GM23338 (cell line): Measurements from ENCODE around the gene CRK. TPM values are rescaled to one million over a fixed set of nuclear protein-coding genes. Genes with fewer than 3 reads are reported as not detected.

ENCODE experiments used
- ATAC-seq: fragments of 200-7000 bp; cut with Tn5 transposase; 3 replicates; pipeline ENCODE4 v1.9.1; 2020
- DNase-seq: peaks from one replicate; pipeline ENCODE4 v3.0.0-alpha.2; 2015; ENCODE audit warnings: low spot score
- H2AFZ ChIP-seq: fragments of 200-600 bp; sonication (generic); 2 replicates; pipeline ENCODE4 v1.8.0; 2016; ENCODE audit warnings: antibody characterized with exemption, mild to moderate bottlenecking, moderate library complexity
- H3F3A ChIP-seq: fragments of 200-600 bp; sonication (generic); replicated peaks from 2 replicates; pipeline ENCODE4 v1.8.0; 2017; ENCODE audit warnings: antibody characterized with exemption, mixed run types, low read depth
- H3K27ac ChIP-seq: fragments of 200-600 bp; sonication (generic); 2 replicates; pipeline ENCODE4 v1.6.1; 2016; ENCODE audit warnings: low read depth
- H3K27me3 ChIP-seq: fragments of 200-600 bp; sonication (generic); 2 replicates; pipeline ENCODE4 v1.8.0; 2016; ENCODE audit warnings: mild to moderate bottlenecking, mixed run types, moderate library complexity; ENCODE audit not compliant: insufficient read depth
- H3K36me3 ChIP-seq: fragments of 200-600 bp; sonication (generic); 2 replicates; pipeline ENCODE4 v1.8.0; 2016; ENCODE audit warnings: mild to moderate bottlenecking; ENCODE audit not compliant: insufficient read depth
- H3K4me1 ChIP-seq: fragments of 200-600 bp; sonication (generic); 2 replicates; pipeline ENCODE4 v1.8.0; 2016; ENCODE audit warnings: mild to moderate bottlenecking, moderate library complexity; ENCODE audit not compliant: insufficient read depth
- H3K4me2 ChIP-seq: fragments of 200-600 bp; sonication (generic); 2 replicates; pipeline ENCODE4 v1.7.1; 2017; ENCODE audit warnings: mixed run types
- H3K4me3 ChIP-seq: fragments of 200-600 bp; sonication (generic); 2 replicates; pipeline ENCODE4 v1.6.1; 2016; ENCODE audit warnings: mixed run types
- H3K79me2 ChIP-seq: fragments of 200-600 bp; sonication (generic); replicated peaks from 2 replicates; pipeline ENCODE4 v1.8.0; 2017; ENCODE audit warnings: mild to moderate bottlenecking; ENCODE audit not compliant: insufficient read depth
- H3K9me2 ChIP-seq: fragments of 200-600 bp; sonication (generic); 2 replicates; pipeline ENCODE4 v1.8.0; 2017; ENCODE audit not compliant: insufficient read depth
- H4K20me1 ChIP-seq: fragments of 200-600 bp; sonication (generic); replicated peaks from 2 replicates; pipeline ENCODE4 v1.8.0; 2017; ENCODE audit warnings: mild to moderate bottlenecking; ENCODE audit not compliant: insufficient read depth
- H3K27ac Mint-ChIP-seq: 2 replicates; pipeline ENCODE4 v1.8.0; 2020; ENCODE audit warnings: inconsistent platforms, mild to moderate bottlenecking, moderate library complexity, mixed read lengths
- H3K27me3 Mint-ChIP-seq: 3 replicates; pipeline ENCODE4 v1.8.0; 2022; ENCODE audit warnings: low read depth, mild to moderate bottlenecking, moderate library complexity, mixed read lengths, inconsistent platforms; ENCODE audit not compliant: insufficient read depth, poor library complexity
- H3K36me3 Mint-ChIP-seq: 3 replicates; pipeline ENCODE4 v1.8.0; 2021; ENCODE audit warnings: low read depth, mild to moderate bottlenecking, inconsistent platforms, moderate library complexity, mixed read lengths
- H3K4me1 Mint-ChIP-seq: 3 replicates; pipeline ENCODE4 v1.8.0; 2020; ENCODE audit warnings: mild to moderate bottlenecking, inconsistent platforms, mixed read lengths
- H3K4me3 Mint-ChIP-seq: 3 replicates; pipeline ENCODE4 v1.8.0; 2021; ENCODE audit warnings: moderate library complexity, mild to moderate bottlenecking, inconsistent platforms, mixed read lengths
- H3K9me3 Mint-ChIP-seq: 3 replicates; pipeline ENCODE4 v1.8.0; 2020; ENCODE audit warnings: moderate library complexity, mild to moderate bottlenecking, inconsistent platforms, mixed read lengths
- CREB1 ChIP-seq: fragments of 250-450 bp; sonication (Bioruptor Pico); IDR thresholded peaks from 2 replicates; pipeline ENCODE4 v1.5.0; 2020; ENCODE audit warnings: low read depth, mild to moderate bottlenecking, moderate library complexity
- EZH2 ChIP-seq: fragments of 200-600 bp; sonication (generic); IDR thresholded peaks from one replicate; pipeline ENCODE4 v1.8.0; 2017; ENCODE audit warnings: antibody characterized with exemption, mild to moderate bottlenecking, low read depth; ENCODE audit not compliant: unreplicated experiment
- EZH2phosphoT487 ChIP-seq: fragments of 200-600 bp; sonication (generic); IDR thresholded peaks from one replicate; pipeline ENCODE4 v1.8.1; 2018; ENCODE audit warnings: antibody characterized with exemption; ENCODE audit not compliant: unreplicated experiment
- JUNB ChIP-seq: IDR thresholded peaks from one replicate; pipeline ENCODE4 v1.6.1; 2016; ENCODE audit warnings: antibody characterized with exemption; ENCODE audit not compliant: unreplicated experiment
- NANOG ChIP-seq: IDR thresholded peaks from 2 replicates; pipeline ENCODE4 v1.6.1; 2016; ENCODE audit warnings: antibody characterized with exemption, borderline replicate concordance
- POLR2AphosphoS5 ChIP-seq: IDR thresholded peaks from 2 replicates; pipeline ENCODE4 v1.6.1; 2016; ENCODE audit warnings: antibody characterized with exemption, low read depth
- STAT1 ChIP-seq: IDR thresholded peaks from one replicate; pipeline ENCODE4 v1.6.1; 2016; ENCODE audit warnings: antibody characterized with exemption; ENCODE audit not compliant: unreplicated experiment
- ZNF114 ChIP-seq: fragments of 250-450 bp; sonication (Bioruptor Pico); IDR thresholded peaks from 2 replicates; pipeline ENCODE4 v1.5.0; 2020; ENCODE audit warnings: mild to moderate bottlenecking, moderate library complexity
- ZNF331 ChIP-seq: fragments of 250-450 bp; sonication (Bioruptor Pico); IDR thresholded peaks from 2 replicates; pipeline ENCODE4 v1.5.0; 2020; ENCODE audit warnings: low read depth, mild to moderate bottlenecking, moderate library complexity
- polyA plus RNA-seq: library from polyadenylated mRNA; unstranded; fragments of >200 nt; fragmentation: Nextera tagmentation; extraction: Ambion mirVana; gene quantifications from 2 replicates; pipeline ENCODE4 v1.2.1, GENCODE V29; 2016
- total RNA-seq: library from RNA; depleted of rRNA; stranded (reverse); fragments of >200 nt; shearing (Covaris generic); gene quantifications from 2 replicates; pipeline ENCODE4 v1.2.3, GENCODE V29; 2014
- TF ChIP-seq, protein P1 (sequence below): IDR thresholded peaks from one replicate; pipeline ENCODE4 v1.6.1; 2018; ENCODE audit warnings: antibody characterized with exemption; ENCODE audit not compliant: unreplicated experiment
- TF ChIP-seq, protein P2 (sequence below), 2 experiments: fragments of 200-600 bp in 1 of 2; sonication (generic) in 1 of 2; conservative IDR thresholded peaks; 2 replicates each; pipeline versions ENCODE4 v1.5.1 to v1.6.1; 2016 to 2017; ENCODE audit warnings: antibody characterized with exemption in 2 of 2, low read depth in 2 of 2, mild to moderate bottlenecking in 2 of 2, moderate library complexity in 1 of 2
- TF ChIP-seq, protein P3 (sequence below): IDR thresholded peaks from 2 replicates; pipeline ENCODE4 v1.6.1; 2016; ENCODE audit warnings: antibody characterized with exemption

Gene CRK
- total and polyA plus RNA-seq, 2 experiments from 2014 or later: 32.6 to 59.8 TPM

DNA sequence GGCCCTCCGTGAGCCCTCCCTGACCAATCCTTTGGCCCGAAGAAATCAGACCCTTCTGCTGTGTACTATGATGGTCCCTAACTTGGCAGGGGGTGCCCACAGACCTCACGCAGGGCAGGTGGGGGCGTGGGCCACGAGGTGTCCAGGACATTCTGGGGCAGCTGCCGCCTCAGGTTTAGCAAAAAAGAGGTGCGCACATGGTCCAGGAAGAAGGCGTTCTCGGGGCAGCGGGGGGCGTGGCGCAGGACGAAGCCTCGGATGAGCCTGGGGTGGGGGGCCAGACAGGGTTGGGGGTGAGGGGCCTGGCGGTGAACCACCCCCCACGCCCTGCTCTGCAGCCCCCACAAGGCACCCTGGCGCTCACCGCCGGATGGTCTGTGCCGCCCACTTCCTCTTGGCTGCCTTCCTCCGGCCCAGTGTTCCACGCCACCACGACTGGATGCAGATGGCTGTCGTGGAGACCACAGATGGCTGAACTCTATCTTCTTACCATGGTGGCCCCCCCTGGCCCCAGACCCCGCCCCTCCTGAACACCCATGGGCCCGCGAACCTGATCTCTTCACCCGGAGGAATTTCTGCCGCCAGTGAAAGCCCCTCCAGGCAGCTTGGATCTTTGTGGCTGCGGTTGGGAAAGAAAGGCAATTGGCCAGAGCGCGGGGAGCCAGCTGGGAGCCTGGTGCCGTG is 14.2 kb upstream of the CRK start (continued):
- TF ChIP-seq, protein P1, sequence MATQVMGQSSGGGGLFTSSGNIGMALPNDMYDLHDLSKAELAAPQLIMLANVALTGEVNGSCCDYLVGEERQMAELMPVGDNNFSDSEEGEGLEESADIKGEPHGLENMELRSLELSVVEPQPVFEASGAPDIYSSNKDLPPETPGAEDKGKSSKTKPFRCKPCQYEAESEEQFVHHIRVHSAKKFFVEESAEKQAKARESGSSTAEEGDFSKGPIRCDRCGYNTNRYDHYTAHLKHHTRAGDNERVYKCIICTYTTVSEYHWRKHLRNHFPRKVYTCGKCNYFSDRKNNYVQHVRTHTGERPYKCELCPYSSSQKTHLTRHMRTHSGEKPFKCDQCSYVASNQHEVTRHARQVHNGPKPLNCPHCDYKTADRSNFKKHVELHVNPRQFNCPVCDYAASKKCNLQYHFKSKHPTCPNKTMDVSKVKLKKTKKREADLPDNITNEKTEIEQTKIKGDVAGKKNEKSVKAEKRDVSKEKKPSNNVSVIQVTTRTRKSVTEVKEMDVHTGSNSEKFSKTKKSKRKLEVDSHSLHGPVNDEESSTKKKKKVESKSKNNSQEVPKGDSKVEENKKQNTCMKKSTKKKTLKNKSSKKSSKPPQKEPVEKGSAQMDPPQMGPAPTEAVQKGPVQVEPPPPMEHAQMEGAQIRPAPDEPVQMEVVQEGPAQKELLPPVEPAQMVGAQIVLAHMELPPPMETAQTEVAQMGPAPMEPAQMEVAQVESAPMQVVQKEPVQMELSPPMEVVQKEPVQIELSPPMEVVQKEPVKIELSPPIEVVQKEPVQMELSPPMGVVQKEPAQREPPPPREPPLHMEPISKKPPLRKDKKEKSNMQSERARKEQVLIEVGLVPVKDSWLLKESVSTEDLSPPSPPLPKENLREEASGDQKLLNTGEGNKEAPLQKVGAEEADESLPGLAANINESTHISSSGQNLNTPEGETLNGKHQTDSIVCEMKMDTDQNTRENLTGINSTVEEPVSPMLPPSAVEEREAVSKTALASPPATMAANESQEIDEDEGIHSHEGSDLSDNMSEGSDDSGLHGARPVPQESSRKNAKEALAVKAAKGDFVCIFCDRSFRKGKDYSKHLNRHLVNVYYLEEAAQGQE: no peak
- no peak for TF ChIP-seq CREB1 (CRISPR knock-in tag)
- no peak for TF ChIP-seq ZNF114 (CRISPR knock-in tag)
- TF ChIP-seq JUNB: no peak
- no peak for TF ChIP-seq EZH2
- no peak for TF ChIP-seq POLR2AphosphoS5
- no peak for TF ChIP-seq STAT1
- no peak for TF ChIP-seq ZNF331
- no peak for TF ChIP-seq NANOG
- TF ChIP-seq, protein P2, sequence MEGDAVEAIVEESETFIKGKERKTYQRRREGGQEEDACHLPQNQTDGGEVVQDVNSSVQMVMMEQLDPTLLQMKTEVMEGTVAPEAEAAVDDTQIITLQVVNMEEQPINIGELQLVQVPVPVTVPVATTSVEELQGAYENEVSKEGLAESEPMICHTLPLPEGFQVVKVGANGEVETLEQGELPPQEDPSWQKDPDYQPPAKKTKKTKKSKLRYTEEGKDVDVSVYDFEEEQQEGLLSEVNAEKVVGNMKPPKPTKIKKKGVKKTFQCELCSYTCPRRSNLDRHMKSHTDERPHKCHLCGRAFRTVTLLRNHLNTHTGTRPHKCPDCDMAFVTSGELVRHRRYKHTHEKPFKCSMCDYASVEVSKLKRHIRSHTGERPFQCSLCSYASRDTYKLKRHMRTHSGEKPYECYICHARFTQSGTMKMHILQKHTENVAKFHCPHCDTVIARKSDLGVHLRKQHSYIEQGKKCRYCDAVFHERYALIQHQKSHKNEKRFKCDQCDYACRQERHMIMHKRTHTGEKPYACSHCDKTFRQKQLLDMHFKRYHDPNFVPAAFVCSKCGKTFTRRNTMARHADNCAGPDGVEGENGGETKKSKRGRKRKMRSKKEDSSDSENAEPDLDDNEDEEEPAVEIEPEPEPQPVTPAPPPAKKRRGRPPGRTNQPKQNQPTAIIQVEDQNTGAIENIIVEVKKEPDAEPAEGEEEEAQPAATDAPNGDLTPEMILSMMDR (conservative IDR thresholded peaks at IDR 0.05; ENCODE audit: low read depth in 2 of 2): no peak
- no peak for TF ChIP-seq EZH2phosphoT487
- TF ChIP-seq, protein P3, sequence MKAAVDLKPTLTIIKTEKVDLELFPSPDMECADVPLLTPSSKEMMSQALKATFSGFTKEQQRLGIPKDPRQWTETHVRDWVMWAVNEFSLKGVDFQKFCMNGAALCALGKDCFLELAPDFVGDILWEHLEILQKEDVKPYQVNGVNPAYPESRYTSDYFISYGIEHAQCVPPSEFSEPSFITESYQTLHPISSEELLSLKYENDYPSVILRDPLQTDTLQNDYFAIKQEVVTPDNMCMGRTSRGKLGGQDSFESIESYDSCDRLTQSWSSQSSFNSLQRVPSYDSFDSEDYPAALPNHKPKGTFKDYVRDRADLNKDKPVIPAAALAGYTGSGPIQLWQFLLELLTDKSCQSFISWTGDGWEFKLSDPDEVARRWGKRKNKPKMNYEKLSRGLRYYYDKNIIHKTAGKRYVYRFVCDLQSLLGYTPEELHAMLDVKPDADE: no peak

DNA sequence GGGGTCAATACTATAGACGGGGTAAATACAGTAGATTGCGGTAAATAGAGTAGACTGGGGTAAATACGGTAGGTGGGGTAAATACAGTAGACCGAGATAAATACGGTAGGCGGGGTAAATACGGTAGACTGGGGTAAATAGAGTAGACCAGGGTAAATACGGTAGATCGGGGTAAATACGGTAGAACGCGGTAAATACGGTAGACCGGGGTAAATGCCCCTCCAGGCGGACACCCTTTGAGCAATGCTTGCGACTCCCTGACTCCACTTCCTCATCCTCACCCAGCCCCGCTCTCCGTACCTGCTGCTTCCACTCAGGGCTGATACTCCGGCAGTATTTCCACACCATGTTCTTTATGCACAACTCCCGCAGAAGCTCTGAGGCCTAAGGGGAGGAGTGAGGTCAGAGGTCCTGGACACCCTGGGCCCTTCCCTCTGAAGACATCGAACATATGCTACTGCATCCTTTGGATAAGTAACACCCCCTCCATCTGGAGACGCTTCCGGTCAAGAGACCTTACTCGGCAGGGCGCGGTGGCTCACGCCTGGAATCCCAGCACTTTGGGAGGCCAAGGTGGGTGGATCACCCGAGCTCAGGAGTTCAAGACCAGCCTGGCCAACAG is 13.3 kb upstream of the CRK start:
- Histone ChIP-seq H3K79me2 (no peaks in the 10 kb centered on the region), H3K27ac (no peak overlapping the region), H3K27me3 (no peaks in the 10 kb centered on the region), H3K4me2 (no peak overlapping the region), H2AFZ (no peak overlapping the region), H3K4me1 (peaks cover 16% of the 10 kb centered on the region), H3F3A (peaks cover 10% of the 10 kb centered on the region), H4K20me1 (0 out of 2 replicates have a peak, but pooled peaks cover 4% of the 10 kb centered on the region), H3K36me3 (no peaks in the 10 kb centered on the region), H3K9me2 (no peaks in the 10 kb centered on the region), H3K4me3 (no peak overlapping the region)
- Mint-ChIP-seq H3K4me3 (no peak overlapping the region), H3K27ac (no peak overlapping the region), H3K36me3 (peaks cover 28% of the 10 kb centered on the region), H3K27me3 (peaks cover 15% of the 10 kb centered on the region), H3K9me3 (no peaks in the 10 kb centered on the region), H3K4me1 (peaks cover 25% of the 10 kb centered on the region)
- TF ChIP-seq POLR2AphosphoS5 (no peak), CREB1 (CRISPR knock-in tag) (peak; percentile 39), JUNB (no peak)
- DNase-seq (peak; percentile 72), ATAC-seq (peak; percentile 22)
